HUES48 (cell line): Measurements from ENCODE around the gene HSPA8.

Source experiments
- H3K27ac ChIP-seq: one replicate; pipeline ENCODE4 v1.7.0; 2013; ENCODE audit warnings: low read depth, low read length, inconsistent platforms
- H3K27me3 ChIP-seq: 2 replicates; pipeline ENCODE4 v1.6.1; 2013; ENCODE audit warnings: mild to moderate bottlenecking, low read length; ENCODE audit not compliant: control insufficient read depth, insufficient read depth
- H3K36me3 ChIP-seq: 2 replicates; pipeline ENCODE4 v1.6.1; 2013; ENCODE audit warnings: low read length; ENCODE audit not compliant: control insufficient read depth, insufficient read depth
- H3K4me1 ChIP-seq: 2 replicates; pipeline ENCODE4 v1.6.1; 2013; ENCODE audit warnings: mild to moderate bottlenecking, low read length; ENCODE audit not compliant: control insufficient read depth, insufficient read depth
- H3K4me3 ChIP-seq: 2 replicates; pipeline ENCODE4 v1.5.1; 2013; ENCODE audit warnings: mild to moderate bottlenecking, low read depth, low read length
- H3K9ac ChIP-seq: 2 replicates; pipeline ENCODE4 v1.6.1; 2013; ENCODE audit warnings: mild to moderate bottlenecking, low read depth, low read length, moderate library complexity
- H3K9me3 ChIP-seq: 2 replicates; pipeline ENCODE4 v1.6.1; 2013; ENCODE audit warnings: low read length; ENCODE audit not compliant: control insufficient read depth, insufficient read depth

HSPA8 gene

GRCh38 chr11:123057661-123058305, 4.2 kb downstream of the HSPA8 start:
- Histone ChIP-seq H3K4me1 (no peaks in the 10 kb centered on the region), H3K27ac (peak overlapping the region; percentile 50), H3K36me3 (peaks cover 68% of the 10 kb centered on the region), H3K27me3 (no peaks in the 10 kb centered on the region), H3K4me3 (peak overlapping the region; percentile 95; the same call in 1 of the 2 replicates), H3K9me3 (no peaks in the 10 kb centered on the region), H3K9ac (no peak overlapping the region)

- Histone ChIP-seq H3K4me3 (no peak overlapping the region), H3K27me3 (no peaks in the 10 kb centered on the region), H3K36me3 (peaks cover 68% of the 10 kb centered on the region), H3K9ac (no peak overlapping the region), H3K9me3 (no peaks in the 10 kb centered on the region), H3K4me1 (no peaks in the 10 kb centered on the region), H3K27ac (peak overlapping the region; percentile 50)
Observed at GRCh38 chr11:123056835-123057491, 5.0 kb downstream of the HSPA8 start.

- no peaks in the 10 kb centered on the region for H3K4me1 ChIP-seq
- H3K4me3 ChIP-seq = no peak overlapping the region
- no peaks in the 10 kb centered on the region for H3K9me3 ChIP-seq
- H3K9ac ChIP-seq = no peak overlapping the region
- H3K27ac ChIP-seq = peak overlapping the region; percentile 62
- no peaks in the 10 kb centered on the region for H3K27me3 ChIP-seq
- H3K36me3 ChIP-seq = peaks cover 57% of the 10 kb centered on the region
Observed at GRCh38 chr11:123055191-123055901, 6.6 kb downstream of the HSPA8 start.

- Histone ChIP-seq H3K27me3 (no peaks in the 10 kb centered on the region), H3K9me3 (no peaks in the 10 kb centered on the region), H3K4me3 (no peak overlapping the region), H3K36me3 (peaks cover 49% of the 10 kb centered on the region), H3K4me1 (no peaks in the 10 kb centered on the region), H3K27ac (peak overlapping the region; percentile 41), H3K9ac (no peak overlapping the region)
Observed at GRCh38 chr11:123054301-123055065, 7.5 kb downstream of the HSPA8 start.

- peaks cover 35% of the 10 kb centered on the region for H3K36me3 ChIP-seq
- H3K9ac ChIP-seq = no peak overlapping the region
- no peaks in the 10 kb centered on the region for H3K4me1 ChIP-seq
- H3K9me3 ChIP-seq = no peaks in the 10 kb centered on the region
- peak overlapping the region; percentile 0 for H3K27ac ChIP-seq
- H3K27me3 ChIP-seq = no peaks in the 10 kb centered on the region
- no peak overlapping the region for H3K4me3 ChIP-seq
Observed at GRCh38 chr11:123052901-123053721, 8.8 kb downstream of the HSPA8 start.

GRCh38 chr11:123051634-123052033, 10.3 kb downstream of the HSPA8 start:
- Histone ChIP-seq H3K4me3 (no peak overlapping the region), H3K36me3 (peaks cover 20% of the 10 kb centered on the region), H3K9ac (no peak overlapping the region), H3K9me3 (no peaks in the 10 kb centered on the region), H3K27ac (no peak overlapping the region), H3K27me3 (no peaks in the 10 kb centered on the region), H3K4me1 (no peaks in the 10 kb centered on the region)

GRCh38 chr11:123051146-123051545, 10.8 kb downstream of the HSPA8 start:
- no peak overlapping the region for H3K27ac ChIP-seq
- no peak overlapping the region for H3K9ac ChIP-seq
- peaks cover 15% of the 10 kb centered on the region for H3K36me3 ChIP-seq
- no peaks in the 10 kb centered on the region for H3K4me1 ChIP-seq
- H3K27me3 ChIP-seq = no peaks in the 10 kb centered on the region
- no peak overlapping the region for H3K4me3 ChIP-seq
- no peaks in the 10 kb centered on the region for H3K9me3 ChIP-seq

GRCh38 chr11:123047947-123048293, 14.0 kb downstream of the HSPA8 start:
- Histone ChIP-seq H3K27me3 (no peaks in the 10 kb centered on the region), H3K9me3 (no peaks in the 10 kb centered on the region), H3K36me3 (no peaks in the 10 kb centered on the region), H3K27ac (no peak overlapping the region), H3K9ac (no peak overlapping the region), H3K4me1 (no peaks in the 10 kb centered on the region), H3K4me3 (no peak overlapping the region)

GRCh38 chr11:123047266-123047946, 14.5 kb downstream of the HSPA8 start:
- no peaks in the 10 kb centered on the region for H3K4me1 ChIP-seq
- H3K9ac ChIP-seq = no peak overlapping the region
- H3K9me3 ChIP-seq = no peaks in the 10 kb centered on the region
- no peak overlapping the region for H3K4me3 ChIP-seq
- H3K36me3 ChIP-seq = no peaks in the 10 kb centered on the region
- no peak overlapping the region for H3K27ac ChIP-seq
- no peaks in the 10 kb centered on the region for H3K27me3 ChIP-seq
